ENCODE data around the gene KRT80.

KRT80 gene

DNA sequence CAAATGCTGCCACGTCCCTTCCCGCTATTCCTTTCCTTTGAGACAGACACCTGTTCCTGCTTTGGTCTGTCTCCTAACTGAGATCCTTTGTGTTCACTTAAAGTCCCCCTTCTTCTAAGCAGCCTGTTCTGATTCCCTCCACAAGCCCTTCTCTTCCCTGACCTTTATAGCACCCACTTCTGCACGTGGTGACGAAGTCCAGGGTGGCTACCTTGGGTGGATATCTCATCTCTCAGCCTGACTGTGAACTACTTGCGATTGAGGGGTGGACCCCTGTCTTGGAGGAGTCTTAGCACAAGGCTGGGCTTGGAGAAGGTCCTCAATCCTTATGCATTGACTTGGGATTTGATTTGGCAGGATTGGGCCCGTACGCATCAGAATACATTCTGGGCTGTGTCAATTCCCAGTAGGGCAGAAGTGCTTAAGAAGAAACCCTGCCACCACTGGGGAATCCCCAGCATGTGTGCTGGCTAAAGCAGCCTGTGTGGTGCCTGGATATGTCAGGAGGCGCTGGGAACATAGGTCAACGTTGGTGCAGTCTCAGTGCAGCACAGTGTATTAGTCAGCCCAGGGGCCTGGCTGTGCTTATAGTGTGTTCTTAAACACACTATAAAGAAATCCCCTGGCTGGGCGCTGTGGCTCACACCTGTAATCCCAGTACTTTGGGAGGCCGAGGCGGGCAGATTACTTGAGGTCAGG, 23.6 kb downstream of the KRT80 start:
- no peak for DNase-seq (ENCODE audit: low spot score)
- Histone ChIP-seq H3K4me3 (no peak overlapping the region), H3K27ac (no peak overlapping the region)
- no peak for TF ChIP-seq CTCF (IDR thresholded peaks at IDR 0.05)

DNA sequence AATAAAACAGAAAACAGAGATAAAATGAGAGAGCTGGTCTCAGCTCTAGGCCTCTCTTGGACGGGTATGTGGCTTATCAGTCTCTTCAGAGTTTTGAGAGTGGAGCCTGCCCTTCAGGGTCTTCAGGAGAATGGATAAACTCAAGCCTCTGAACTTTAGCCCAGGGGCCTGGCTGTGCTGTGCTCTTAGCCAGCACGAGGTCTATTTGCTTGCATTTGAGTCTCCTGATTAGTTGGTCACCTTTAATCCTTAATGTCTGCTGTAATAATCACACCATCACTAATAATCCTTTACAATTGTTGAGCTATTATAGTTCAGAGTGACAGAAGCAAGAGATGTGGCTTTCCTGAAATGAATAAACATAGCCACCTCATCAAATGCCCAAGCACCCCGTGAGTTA, 24.3 kb downstream of the KRT80 start:
- Histone ChIP-seq H3K4me3 (no peak overlapping the region), H3K27ac (no peak overlapping the region)
- TF ChIP-seq CTCF (IDR thresholded peaks at IDR 0.05), result no peak
- DNase-seq (ENCODE audit: low spot score), result no peak

- TF ChIP-seq CTCF (IDR thresholded peaks at IDR 0.05), result no peak
- Histone ChIP-seq H3K27ac (no peak overlapping the region), H3K4me3 (no peak overlapping the region)
- no peak for DNase-seq (ENCODE audit: low spot score)
Observed at GRCh38 chr12:52166672-52167071, 25.1 kb downstream of the KRT80 start.

GRCh38 chr12:52165096-52165855, 26.5 kb downstream of the KRT80 start:
- no peak for TF ChIP-seq CTCF (IDR thresholded peaks at IDR 0.05)
- no peak for DNase-seq (ENCODE audit: low spot score)
- Histone ChIP-seq H3K27ac (no peak overlapping the region), H3K4me3 (no peak overlapping the region)

DNA sequence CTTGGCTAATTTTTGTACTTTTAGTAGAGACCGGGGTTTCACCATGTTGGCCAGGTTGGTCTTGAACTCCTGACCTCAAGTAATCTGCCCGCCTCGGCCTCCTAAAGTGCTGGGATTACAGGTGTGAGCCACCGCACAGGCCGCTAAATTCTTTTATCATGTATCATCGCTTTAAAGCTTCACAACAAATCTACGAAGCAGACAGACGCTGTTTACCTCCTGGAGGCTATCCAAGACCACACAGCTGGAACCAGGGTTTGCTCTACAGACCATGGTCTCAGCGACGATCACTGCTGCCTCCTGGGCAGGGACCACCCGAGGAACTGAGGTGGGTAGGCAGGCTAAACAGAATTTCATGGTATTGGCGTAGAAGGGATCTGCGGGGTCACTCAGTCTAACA, 27.2 kb downstream of the KRT80 start:
- H3K27ac ChIP-seq, result no peak overlapping the region
- no peak for DNase-seq (ENCODE audit: low spot score)

GRCh38 chr12:52162981-52163380, 28.8 kb downstream of the KRT80 start:
- TF ChIP-seq CTCF (IDR thresholded peaks at IDR 0.05), result no peak
- Histone ChIP-seq H3K27ac (no peak overlapping the region), H3K4me3 (no peak overlapping the region)
- DNase-seq (ENCODE audit: low spot score), result no peak

More for the DNA sequence above, 27.2 kb downstream of the KRT80 start:
- no peak for TF ChIP-seq CTCF (IDR thresholded peaks at IDR 0.05)
- no peak overlapping the region for H3K4me3 ChIP-seq

- H3K4me3 ChIP-seq, result no peak overlapping the region
- no peak for DNase-seq (ENCODE audit: low spot score)
- TF ChIP-seq CTCF (IDR thresholded peaks at IDR 0.05), result no peak
- H3K27ac ChIP-seq, result no peak overlapping the region
Observed at GRCh38 chr12:52160200-52160599, 31.6 kb downstream of the KRT80 start.

Measured in coronary artery (tissue), 2 donors.